ENCODE data around the gene EIF3C.
"Not testable (repeated sequence)": the region's sequence is repeated elsewhere in the genome, so short reads cannot be mapped to it uniquely, and the experiment has no call there.

EIF3C gene

DNA sequence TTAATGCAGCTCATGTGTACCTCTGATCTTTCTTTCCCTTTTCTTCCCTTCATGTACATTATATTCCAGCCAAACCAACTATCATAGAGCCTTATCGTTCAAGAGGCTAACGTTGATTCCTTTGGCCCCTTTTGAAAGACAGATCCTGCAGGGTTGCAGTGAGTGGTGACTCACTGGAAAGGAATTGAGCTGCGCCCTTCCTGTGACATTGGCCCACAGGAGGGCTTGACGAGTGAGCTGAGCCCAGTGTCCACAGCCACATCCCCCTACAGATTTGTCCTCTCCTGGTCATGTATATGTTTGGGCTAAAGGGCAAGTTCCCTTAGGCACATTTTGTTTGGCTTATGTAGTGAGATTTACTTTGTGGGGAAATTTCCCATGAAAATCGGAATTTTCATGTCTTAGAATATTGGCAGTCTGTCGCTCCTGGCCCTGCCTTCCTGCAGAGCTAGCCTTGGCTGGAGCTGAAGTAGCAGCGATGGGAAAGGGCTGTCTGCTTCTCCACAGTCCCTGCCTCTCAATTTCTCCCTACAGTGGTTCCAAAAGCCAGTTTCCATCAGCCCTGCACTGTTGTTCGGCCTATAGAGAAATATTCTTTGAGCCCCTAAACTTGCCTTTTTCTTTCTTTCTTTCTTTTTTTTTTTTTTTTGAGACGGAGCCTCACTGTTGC, 21.3 kb downstream of the EIF3C start:
- H3K4me3 ChIP-seq (ENCODE audit: low read depth, low read length); H3K27ac ChIP-seq; H3K27me3 ChIP-seq (replicated peaks); H3K36me3 ChIP-seq (replicated peaks); in situ Hi-C loops (cut with HindIII; ENCODE audit: low pct_ligation_motif_present, low sequenced_read_pairs): not testable (repeated sequence)
- peak; percentile 15 for DNase-seq

- in situ Hi-C loops (cut with HindIII; ENCODE audit: low pct_ligation_motif_present, low sequenced_read_pairs); H3K27ac ChIP-seq; H3K4me3 ChIP-seq (ENCODE audit: low read depth, low read length); H3K36me3 ChIP-seq (replicated peaks); DNase-seq; H3K27me3 ChIP-seq (replicated peaks): not testable (repeated sequence)
These were observed 28.5 kb downstream of the EIF3C start for GRCh38 chr16:28739787-28740186.

- in situ Hi-C loops (cut with HindIII; ENCODE audit: low pct_ligation_motif_present, low sequenced_read_pairs); H3K27me3 ChIP-seq (replicated peaks); H3K27ac ChIP-seq; H3K36me3 ChIP-seq (replicated peaks); DNase-seq; H3K4me3 ChIP-seq (ENCODE audit: low read depth, low read length): not testable (repeated sequence)
These were observed 29.4 kb downstream of the EIF3C start for GRCh38 chr16:28740631-28741030.

GRCh38 chr16:28741295-28741694, 30.0 kb downstream of the EIF3C start:
- in situ Hi-C loops (cut with HindIII; ENCODE audit: low pct_ligation_motif_present, low sequenced_read_pairs); H3K4me3 ChIP-seq (ENCODE audit: low read depth, low read length); H3K36me3 ChIP-seq (replicated peaks); H3K27ac ChIP-seq; DNase-seq; H3K27me3 ChIP-seq (replicated peaks): not testable (repeated sequence)

DNA sequence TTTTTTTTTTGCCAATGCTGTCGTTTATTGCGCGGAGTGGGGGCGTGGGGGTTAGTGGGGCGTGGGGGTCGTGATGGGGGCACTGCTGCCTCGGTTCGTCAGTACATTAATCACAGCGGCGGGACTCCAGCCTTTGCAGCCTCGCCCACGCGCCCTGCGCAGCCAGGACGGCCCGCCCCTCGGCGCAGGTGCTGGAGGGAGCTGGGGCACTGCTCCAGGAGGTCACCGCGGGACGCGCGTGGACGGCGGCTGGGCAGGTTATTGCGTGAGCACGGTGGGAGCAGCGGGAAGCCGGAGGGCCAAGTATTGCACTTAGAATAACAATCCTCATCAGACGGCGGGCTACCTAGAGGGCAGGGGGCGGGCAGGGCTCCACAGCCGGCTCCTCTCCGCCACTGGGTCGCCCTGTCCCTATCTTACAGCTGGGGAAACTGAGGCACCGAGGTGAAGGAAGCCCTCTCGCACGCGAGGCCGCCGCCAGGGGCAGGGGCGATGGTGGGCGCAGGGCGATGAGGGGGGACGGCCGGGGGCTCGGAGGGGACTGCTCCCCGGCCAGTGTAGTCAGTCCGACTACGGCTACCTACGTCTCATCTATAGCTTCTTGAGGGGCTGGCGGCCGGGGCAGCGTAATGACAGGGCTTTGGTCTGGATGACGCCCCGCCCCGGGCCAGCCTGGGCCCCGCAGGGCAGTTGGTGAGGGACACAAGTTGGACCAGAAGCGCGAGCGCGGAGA, 35.5 kb downstream of the EIF3C start:
- DNase-seq; H3K27me3 ChIP-seq (replicated peaks); H3K36me3 ChIP-seq (replicated peaks); H3K4me3 ChIP-seq (ENCODE audit: low read depth, low read length); in situ Hi-C loops (cut with HindIII; ENCODE audit: low pct_ligation_motif_present, low sequenced_read_pairs); H3K27ac ChIP-seq: not testable (repeated sequence)

DNA sequence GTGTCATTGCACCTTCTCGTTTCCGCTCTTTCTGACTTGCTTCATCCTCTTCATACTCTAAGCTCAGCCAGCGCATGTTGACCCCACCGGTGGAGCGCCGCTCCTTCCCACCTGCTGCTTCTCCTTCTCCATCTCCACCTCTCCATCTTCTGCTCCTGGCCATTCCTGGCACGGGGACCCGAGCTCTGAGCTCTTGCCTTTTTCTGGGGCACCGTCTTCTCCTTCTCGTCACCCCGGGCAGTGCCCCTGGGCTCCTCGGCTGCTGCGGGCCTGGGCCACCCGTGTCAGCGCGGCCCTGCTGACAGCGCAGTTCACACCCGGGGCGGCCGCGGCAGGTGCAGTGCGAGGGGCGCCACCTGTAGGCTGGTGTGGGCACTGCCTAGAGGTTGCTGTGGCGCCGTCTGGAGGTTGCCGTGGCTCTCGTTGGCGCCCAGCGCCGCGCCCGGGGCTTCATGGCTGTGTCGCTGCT, 38.8 kb downstream of the EIF3C start:
- in situ Hi-C loops (cut with HindIII; ENCODE audit: low pct_ligation_motif_present, low sequenced_read_pairs); H3K4me3 ChIP-seq (ENCODE audit: low read depth, low read length); H3K36me3 ChIP-seq (replicated peaks); DNase-seq; H3K27ac ChIP-seq; H3K27me3 ChIP-seq (replicated peaks): not testable (repeated sequence)

- H3K4me3 ChIP-seq (ENCODE audit: low read depth, low read length); H3K36me3 ChIP-seq (replicated peaks); H3K27me3 ChIP-seq (replicated peaks); H3K27ac ChIP-seq; DNase-seq; in situ Hi-C loops (cut with HindIII; ENCODE audit: low pct_ligation_motif_present, low sequenced_read_pairs): not testable (repeated sequence)
These were observed 39.3 kb downstream of the EIF3C start for GRCh38 chr16:28750469-28751067.

- in situ Hi-C loops (cut with HindIII; ENCODE audit: low pct_ligation_motif_present, low sequenced_read_pairs); H3K4me3 ChIP-seq (ENCODE audit: low read depth, low read length); H3K27ac ChIP-seq; DNase-seq; H3K36me3 ChIP-seq (replicated peaks); H3K27me3 ChIP-seq (replicated peaks): not testable (repeated sequence)
These were observed 40.2 kb downstream of the EIF3C start, which contains the start of gene NPIPB9 for GRCh38 chr16:28751487-28751886. Gene NPIPB9 (plus strand): TSS chr16:28751787.

- in situ Hi-C loops (cut with HindIII; ENCODE audit: low pct_ligation_motif_present, low sequenced_read_pairs); H3K4me3 ChIP-seq (ENCODE audit: low read depth, low read length); H3K27me3 ChIP-seq (replicated peaks); DNase-seq; H3K27ac ChIP-seq; H3K36me3 ChIP-seq (replicated peaks): not testable (repeated sequence)
These were observed 70.4 kb downstream of the EIF3C start for GRCh38 chr16:28781697-28782096.

GRCh38 chr16:28782357-28782756, 71.1 kb downstream of the EIF3C start:
- in situ Hi-C loops (cut with HindIII; ENCODE audit: low pct_ligation_motif_present, low sequenced_read_pairs); H3K27me3 ChIP-seq (replicated peaks); H3K36me3 ChIP-seq (replicated peaks); H3K4me3 ChIP-seq (ENCODE audit: low read depth, low read length); DNase-seq; H3K27ac ChIP-seq: not testable (repeated sequence)

Measured in brain microvascular endothelial cell (primary cell).